Measurements from ENCODE around the gene TIMM22.

TIMM22 gene

DNA sequence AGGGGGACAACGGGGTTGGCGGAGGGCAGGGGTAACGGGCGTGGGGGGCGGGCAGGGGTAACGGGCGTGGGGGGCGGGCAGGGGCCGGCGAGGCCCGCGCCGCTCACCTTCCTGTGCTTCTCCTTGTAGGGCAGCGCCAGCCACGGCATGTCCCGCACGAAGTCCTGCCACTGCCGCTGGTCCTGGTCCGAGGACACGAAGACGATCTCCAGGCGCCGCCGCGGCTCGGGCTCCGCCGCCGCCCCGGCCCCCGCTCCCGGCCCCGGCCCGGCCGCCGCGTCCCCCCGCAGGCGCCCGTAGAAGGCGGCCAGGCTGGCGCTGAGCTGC, 17.8 kb upstream of the TIMM22 start:
- no peak for TF ChIP-seq TEAD4 (IDR thresholded peaks at IDR 0.05)
- no peak for TF ChIP-seq EGR1 (IDR thresholded peaks at IDR 0.05)
- TF ChIP-seq, protein P1, sequence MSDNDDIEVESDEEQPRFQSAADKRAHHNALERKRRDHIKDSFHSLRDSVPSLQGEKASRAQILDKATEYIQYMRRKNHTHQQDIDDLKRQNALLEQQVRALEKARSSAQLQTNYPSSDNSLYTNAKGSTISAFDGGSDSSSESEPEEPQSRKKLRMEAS (IDR thresholded peaks at IDR 0.05): no peak
- no peak for TF ChIP-seq ZBTB7A (IDR thresholded peaks at IDR 0.05; ENCODE audit: low read depth)
- no peak for TF ChIP-seq TCF12 (IDR thresholded peaks at IDR 0.05; ENCODE audit: low read depth)
- TF ChIP-seq CREB1 (IDR thresholded peaks at IDR 0.05; ENCODE audit: low read depth): no peak
- no peak for TF ChIP-seq CEBPB (IDR thresholded peaks at IDR 0.05)
- no peak for TF ChIP-seq FOXM1 (IDR thresholded peaks at IDR 0.05; ENCODE audit: borderline replicate concordance, low read depth)
- TF ChIP-seq TAF1 (IDR thresholded peaks at IDR 0.05; ENCODE audit: low read depth): no peak; the same call in 1 of the 2 replicates
- TF ChIP-seq, protein P2, sequence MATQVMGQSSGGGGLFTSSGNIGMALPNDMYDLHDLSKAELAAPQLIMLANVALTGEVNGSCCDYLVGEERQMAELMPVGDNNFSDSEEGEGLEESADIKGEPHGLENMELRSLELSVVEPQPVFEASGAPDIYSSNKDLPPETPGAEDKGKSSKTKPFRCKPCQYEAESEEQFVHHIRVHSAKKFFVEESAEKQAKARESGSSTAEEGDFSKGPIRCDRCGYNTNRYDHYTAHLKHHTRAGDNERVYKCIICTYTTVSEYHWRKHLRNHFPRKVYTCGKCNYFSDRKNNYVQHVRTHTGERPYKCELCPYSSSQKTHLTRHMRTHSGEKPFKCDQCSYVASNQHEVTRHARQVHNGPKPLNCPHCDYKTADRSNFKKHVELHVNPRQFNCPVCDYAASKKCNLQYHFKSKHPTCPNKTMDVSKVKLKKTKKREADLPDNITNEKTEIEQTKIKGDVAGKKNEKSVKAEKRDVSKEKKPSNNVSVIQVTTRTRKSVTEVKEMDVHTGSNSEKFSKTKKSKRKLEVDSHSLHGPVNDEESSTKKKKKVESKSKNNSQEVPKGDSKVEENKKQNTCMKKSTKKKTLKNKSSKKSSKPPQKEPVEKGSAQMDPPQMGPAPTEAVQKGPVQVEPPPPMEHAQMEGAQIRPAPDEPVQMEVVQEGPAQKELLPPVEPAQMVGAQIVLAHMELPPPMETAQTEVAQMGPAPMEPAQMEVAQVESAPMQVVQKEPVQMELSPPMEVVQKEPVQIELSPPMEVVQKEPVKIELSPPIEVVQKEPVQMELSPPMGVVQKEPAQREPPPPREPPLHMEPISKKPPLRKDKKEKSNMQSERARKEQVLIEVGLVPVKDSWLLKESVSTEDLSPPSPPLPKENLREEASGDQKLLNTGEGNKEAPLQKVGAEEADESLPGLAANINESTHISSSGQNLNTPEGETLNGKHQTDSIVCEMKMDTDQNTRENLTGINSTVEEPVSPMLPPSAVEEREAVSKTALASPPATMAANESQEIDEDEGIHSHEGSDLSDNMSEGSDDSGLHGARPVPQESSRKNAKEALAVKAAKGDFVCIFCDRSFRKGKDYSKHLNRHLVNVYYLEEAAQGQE (IDR thresholded peaks at IDR 0.05; ENCODE audit: low read depth): no peak
- TF ChIP-seq, protein P3, sequence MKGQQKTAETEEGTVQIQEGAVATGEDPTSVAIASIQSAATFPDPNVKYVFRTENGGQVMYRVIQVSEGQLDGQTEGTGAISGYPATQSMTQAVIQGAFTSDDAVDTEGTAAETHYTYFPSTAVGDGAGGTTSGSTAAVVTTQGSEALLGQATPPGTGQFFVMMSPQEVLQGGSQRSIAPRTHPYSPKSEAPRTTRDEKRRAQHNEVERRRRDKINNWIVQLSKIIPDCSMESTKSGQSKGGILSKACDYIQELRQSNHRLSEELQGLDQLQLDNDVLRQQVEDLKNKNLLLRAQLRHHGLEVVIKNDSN (IDR thresholded peaks at IDR 0.05): no peak
- TF ChIP-seq EP300 (IDR thresholded peaks at IDR 0.05; ENCODE audit: borderline replicate concordance): no peak
- TF ChIP-seq NFIC (IDR thresholded peaks at IDR 0.05): no peak
- no peak for TF ChIP-seq YY1 (IDR thresholded peaks at IDR 0.05; ENCODE audit: low read depth)
- TF ChIP-seq RAD21 (IDR thresholded peaks at IDR 0.05; ENCODE audit: low read depth): no peak

DNA sequence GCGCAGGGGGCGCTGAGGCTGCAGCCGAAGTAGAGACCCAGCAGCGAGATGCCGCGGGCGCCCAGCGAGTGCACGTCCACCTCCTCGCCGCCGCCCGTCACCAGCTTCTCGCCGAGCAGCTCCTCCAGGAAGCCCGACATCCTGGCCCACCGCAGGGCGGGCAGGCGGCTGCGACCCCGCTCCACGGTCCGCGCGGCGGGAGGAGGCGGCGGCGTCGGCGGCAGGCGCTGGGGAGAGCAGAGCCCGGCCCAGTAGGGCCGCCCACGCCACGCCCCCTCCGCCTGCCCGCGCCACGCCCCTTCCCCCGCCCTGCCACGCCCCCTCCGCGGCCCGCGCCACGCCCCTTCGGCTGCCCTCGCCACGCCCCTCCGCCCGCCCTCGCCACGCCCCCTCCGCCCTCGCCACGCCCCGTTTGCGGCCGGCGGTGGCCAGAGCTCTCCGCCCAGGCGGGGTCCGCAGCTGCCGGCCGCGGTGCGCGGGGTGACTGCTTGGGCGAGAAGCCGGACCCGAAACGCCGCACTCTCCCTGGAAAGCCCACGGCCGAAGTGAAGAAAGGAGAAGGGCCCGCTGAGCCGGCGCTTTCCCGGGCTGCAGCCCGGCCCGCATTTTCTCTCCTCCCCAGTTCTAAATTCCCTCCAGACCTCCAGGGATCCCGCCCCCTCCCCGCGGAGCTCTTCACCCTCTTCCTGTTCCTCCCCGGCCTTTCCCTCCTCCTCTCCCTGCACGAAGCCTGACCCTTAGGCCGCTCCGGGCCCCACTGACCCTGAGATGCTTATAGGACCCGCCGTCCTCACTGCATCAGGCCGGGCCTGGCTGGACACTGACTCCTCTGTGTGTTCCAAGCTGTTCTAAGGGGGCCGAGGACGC, 17.2 kb upstream of the TIMM22 start, which contains the start of gene NXN:
NXN (minus strand) TSS at position 238 of the 867 bp plus-strand sequence.
- TF ChIP-seq, protein P3 (IDR thresholded peaks at IDR 0.05): no peak
- TF ChIP-seq TAF1 (IDR thresholded peaks at IDR 0.05; ENCODE audit: low read depth) (peak; percentile 34; the same call in 1 of the 2 replicates), FOXM1 (IDR thresholded peaks at IDR 0.05; ENCODE audit: borderline replicate concordance, low read depth) (no peak), EGR1 (IDR thresholded peaks at IDR 0.05) (peak; percentile 22; the same call in 1 of the 2 replicates), ZBTB7A (IDR thresholded peaks at IDR 0.05; ENCODE audit: low read depth) (peak; percentile 74; the same call in 1 of the 2 replicates), NFIC (IDR thresholded peaks at IDR 0.05) (no peak), RAD21 (IDR thresholded peaks at IDR 0.05; ENCODE audit: low read depth) (no peak), CEBPB (IDR thresholded peaks at IDR 0.05) (no peak)
- TF ChIP-seq, protein P1 (IDR thresholded peaks at IDR 0.05): peak; percentile 21; the same call in 1 of the 2 replicates

DNA sequence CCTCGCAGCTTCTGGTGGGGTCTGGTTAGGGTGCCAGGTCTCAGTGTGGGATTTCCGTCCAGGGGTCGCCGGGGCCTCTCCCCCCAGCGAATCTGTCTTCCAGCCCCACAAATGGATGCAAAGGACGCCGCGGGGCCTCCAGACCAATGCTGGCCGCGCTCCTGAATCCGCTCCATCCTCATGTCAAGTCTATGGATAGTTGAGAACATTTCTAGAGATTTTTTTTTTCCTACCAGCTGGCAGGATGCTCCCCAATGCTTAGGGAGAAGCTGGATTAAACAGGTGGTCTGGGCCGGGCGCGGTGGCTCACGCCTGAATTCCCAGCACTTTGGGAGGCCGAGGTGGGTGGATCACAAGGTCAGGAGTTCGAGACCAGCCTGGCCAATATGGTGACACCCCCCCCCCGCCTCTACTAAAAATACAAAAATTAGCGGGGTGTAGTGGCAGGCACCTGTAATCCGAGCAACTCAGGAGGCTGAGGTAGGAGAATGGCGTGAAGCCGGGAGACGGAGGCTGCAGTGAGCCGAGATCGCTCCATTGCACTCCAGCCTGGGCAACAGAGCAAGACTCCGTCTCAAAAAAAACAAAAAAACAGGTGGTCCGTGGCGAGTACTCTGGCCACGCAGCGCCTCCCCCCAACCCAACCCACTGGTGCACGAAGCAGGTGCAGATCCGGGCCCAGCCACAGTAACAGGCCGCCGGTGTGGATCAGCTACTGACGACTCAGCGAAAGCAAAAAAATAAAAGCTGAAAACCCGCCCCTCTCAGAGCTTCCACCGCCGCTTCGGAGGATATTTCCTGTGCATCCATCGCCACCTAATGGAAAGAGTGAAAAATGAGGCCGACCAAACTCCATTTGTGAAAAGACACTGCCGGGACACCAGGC, 16.3 kb upstream of the TIMM22 start:
- TF ChIP-seq TEAD4 (IDR thresholded peaks at IDR 0.05) (no peak), YY1 (IDR thresholded peaks at IDR 0.05; ENCODE audit: low read depth) (no peak), RAD21 (IDR thresholded peaks at IDR 0.05; ENCODE audit: low read depth) (peak; percentile 96), CEBPB (IDR thresholded peaks at IDR 0.05) (no peak), TCF12 (IDR thresholded peaks at IDR 0.05; ENCODE audit: low read depth) (peak; percentile 32; the same call in 1 of the 2 replicates), CREB1 (IDR thresholded peaks at IDR 0.05; ENCODE audit: low read depth) (no peak)
- TF ChIP-seq, protein P1 (IDR thresholded peaks at IDR 0.05): peak; percentile 11; the same call in 1 of the 2 replicates

DNA sequence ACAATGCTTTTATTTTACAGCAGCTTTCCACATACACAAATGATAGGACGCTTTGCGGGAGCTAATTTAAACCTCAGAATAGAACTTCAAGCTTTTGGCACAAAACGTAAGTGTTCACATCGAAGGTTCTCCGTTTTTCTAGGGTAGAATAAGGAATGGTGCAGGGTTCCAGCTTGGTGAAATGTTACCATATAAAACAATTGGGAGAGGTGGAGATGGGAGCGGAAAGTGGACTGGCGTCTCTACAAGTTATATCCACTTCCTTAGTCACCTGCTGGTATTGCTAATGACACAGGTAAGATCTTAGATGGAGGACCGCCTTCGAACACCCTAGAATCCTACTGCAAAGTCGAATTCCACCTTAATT, 15.7 kb upstream of the TIMM22 start:
- no peak for TF ChIP-seq RAD21 (IDR thresholded peaks at IDR 0.05; ENCODE audit: low read depth)
- no peak for TF ChIP-seq NFIC (IDR thresholded peaks at IDR 0.05)
- TF ChIP-seq TEAD4 (IDR thresholded peaks at IDR 0.05): no peak
- no peak for TF ChIP-seq TAF1 (IDR thresholded peaks at IDR 0.05; ENCODE audit: low read depth)
- TF ChIP-seq CREB1 (IDR thresholded peaks at IDR 0.05; ENCODE audit: low read depth): 0 out of 2 replicates have a peak, but pooled peaks have one; percentile 7
- TF ChIP-seq, protein P3 (IDR thresholded peaks at IDR 0.05): no peak
- no peak for TF ChIP-seq ZBTB7A (IDR thresholded peaks at IDR 0.05; ENCODE audit: low read depth)

DNA sequence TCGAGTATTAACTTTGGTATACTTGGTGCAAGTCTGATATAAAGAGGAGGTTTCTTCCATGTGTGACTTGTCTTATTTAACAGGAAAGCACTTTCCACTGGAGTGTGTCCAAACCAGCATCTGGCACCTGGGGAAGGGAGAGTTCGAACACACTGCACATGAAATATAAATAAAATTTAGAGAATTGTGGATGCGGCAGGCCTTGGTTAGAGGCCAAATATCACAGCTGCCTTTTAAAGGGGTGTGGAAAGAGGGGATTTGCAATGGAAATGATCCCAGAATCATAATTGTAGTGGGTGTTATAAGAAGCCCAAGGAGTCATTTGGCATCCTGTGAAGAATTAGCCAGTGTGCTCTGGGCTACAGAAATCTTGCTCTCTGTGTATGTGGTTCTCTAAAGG, 13.0 kb upstream of the TIMM22 start:
- TF ChIP-seq YY1 (IDR thresholded peaks at IDR 0.05; ENCODE audit: low read depth) (no peak), TEAD4 (IDR thresholded peaks at IDR 0.05) (no peak), CREB1 (IDR thresholded peaks at IDR 0.05; ENCODE audit: low read depth) (no peak)
- TF ChIP-seq, protein P3 (IDR thresholded peaks at IDR 0.05): no peak

Measured in Ishikawa (cell line).